IgD-negative memory B cell (primary cell): ENCODE measurements around the gene CARD6. TPM values are rescaled to one million over a fixed set of nuclear protein-coding genes. Genes with fewer than 3 reads are reported as not detected.
"Not testable (repeated sequence)": the region's sequence is repeated elsewhere in the genome, so short reads cannot be mapped to it uniquely, and the experiment has no call there.

Source experiments
- H3K27ac Mint-ChIP-seq, 3 donors: one replicate each; pipeline ENCODE4 v1.8.0; 2020 to 2022; ENCODE audit warnings: mild to moderate bottlenecking in 3 of 3, mixed read lengths in 3 of 3, moderate library complexity in 1 of 3
- H3K27me3 Mint-ChIP-seq: one replicate; pipeline ENCODE4 v1.8.0; 2021; ENCODE audit warnings: mixed read lengths
- H3K36me3 Mint-ChIP-seq: one replicate; pipeline ENCODE4 v1.8.0; 2020; ENCODE audit warnings: mild to moderate bottlenecking, mixed read lengths
- H3K4me1 Mint-ChIP-seq, 3 donors: one replicate each; pipeline ENCODE4 v1.8.0; 2020 to 2022; ENCODE audit warnings: mixed read lengths in 3 of 3, mild to moderate bottlenecking in 1 of 3
- H3K4me3 Mint-ChIP-seq, 4 donors: one replicate each; pipeline ENCODE4 v1.8.0; 2020 to 2022; ENCODE audit warnings: mild to moderate bottlenecking in 4 of 4, mixed read lengths in 4 of 4, moderate library complexity in 3 of 4
- H3K9me3 Mint-ChIP-seq, 3 donors: one replicate each; pipeline ENCODE4 v1.8.0; 2020 to 2021; ENCODE audit warnings: mixed read lengths in 3 of 3, mild to moderate bottlenecking in 1 of 3
- polyA plus RNA-seq: library from polyadenylated mRNA; unstranded; fragments of 300-500 nt; fragmentation: Illumina TruSeq; gene quantifications from one replicate; pipeline ENCODE4 v1.2.3, GENCODE V29; 2021

The CARD6 gene
- polyA plus RNA-seq, 1 donor from 2014 or later, result 0.93 TPM

DNA sequence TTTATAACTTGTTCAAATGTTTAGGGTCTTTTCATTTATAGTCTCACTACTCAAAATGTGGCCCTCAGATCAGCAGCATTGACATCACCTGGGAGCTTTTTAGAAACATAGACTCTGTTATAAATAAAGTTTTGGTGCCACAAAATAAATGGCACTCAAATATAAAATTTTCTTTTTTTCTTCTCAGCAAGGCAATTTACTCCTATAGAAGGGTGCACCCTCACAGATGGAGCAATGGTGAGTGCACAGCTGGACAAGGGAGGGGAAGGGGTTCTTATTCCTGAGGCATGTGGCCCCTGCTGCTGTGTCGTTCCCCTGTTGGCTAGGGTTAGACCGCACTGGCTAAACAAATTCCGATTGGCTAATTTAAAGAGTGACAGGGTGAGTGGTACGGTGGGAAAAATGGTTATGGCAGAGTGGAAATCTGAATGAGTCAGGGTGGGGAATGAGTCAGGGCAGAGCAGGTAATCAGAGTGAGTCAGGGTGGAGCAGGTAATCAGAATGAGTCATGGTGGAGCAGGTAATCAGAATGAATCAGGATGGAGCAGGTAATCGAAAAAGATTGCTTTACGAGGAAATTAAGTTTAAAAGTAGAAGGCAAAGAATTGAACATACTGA lies 36.3 kb downstream of the CARD6 start:
- no peak overlapping the region for H3K4me3 Mint-ChIP-seq
- peaks cover 3 to 10% (median 4%) of the 10 kb centered on the region in 3 donors for H3K9me3 Mint-ChIP-seq
- no peaks in the 10 kb centered on the region for H3K36me3 Mint-ChIP-seq
- peaks cover 0 to 2% (median 0%) of the 10 kb centered on the region in 3 donors for H3K4me1 Mint-ChIP-seq
- peaks cover 5% of the 10 kb centered on the region for H3K27me3 Mint-ChIP-seq
- no peak overlapping the region for H3K27ac Mint-ChIP-seq

DNA sequence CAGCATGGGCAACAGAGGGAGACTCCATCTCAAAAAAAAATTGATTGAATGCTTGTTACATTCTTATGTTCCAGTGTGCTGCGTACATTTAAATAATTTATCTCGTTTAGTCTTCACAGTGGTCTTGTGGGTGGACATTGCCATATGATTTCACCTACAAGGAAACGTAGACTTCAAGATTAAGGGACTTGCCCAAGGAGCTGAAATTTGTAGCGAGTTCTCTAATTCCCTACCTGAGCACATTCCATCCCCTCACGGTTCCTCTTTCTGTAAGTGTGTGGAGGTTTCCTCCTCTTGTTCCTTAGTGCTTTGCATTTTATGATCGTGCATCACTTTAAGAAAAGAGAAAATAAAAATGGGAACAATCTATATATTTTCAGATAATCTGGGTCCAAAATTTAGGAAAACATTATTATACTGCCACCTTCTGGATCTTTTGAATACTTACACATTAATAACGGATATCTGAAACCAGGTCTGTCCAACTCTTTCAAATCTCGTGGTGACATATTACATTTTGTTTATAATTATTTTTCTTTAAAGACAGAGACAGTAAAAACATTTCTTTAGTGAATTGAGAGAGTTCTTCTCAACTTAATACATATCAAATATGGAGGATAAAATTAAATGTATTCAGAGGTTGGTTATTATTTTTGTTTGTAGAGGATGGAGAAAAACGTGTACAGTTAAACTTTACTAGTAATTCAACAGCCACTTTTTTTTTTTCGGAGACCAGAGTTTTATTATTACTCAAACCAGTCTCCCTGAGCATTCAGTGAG lies 38.2 kb downstream of the CARD6 start:
- H3K27ac Mint-ChIP-seq, result no peak overlapping the region
- peaks cover 0 to 2% (median 0%) of the 10 kb centered on the region in 3 donors for H3K4me1 Mint-ChIP-seq
- no peaks in the 10 kb centered on the region for H3K36me3 Mint-ChIP-seq

DNA sequence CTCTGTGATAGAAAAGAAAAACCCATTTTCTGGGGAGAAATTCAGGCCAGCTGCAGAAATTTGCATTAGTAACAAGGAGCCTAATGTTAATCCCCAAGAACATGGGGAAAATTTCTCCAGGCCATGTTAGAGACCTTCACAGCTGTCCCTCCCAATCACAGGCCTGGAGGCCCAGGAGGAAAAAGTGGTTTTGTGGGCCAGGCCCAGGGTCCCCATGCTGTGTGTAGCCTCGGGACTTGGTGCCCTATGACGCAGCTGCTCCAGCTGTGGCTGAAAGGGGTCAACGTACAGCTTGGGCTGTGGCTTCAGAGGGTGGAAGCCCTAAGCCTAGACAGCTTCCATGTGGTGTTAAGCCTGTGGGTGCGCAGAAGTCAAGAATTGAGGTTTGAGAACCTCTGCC lies 41.1 kb downstream of the CARD6 start:
- H3K27ac Mint-ChIP-seq, result no peak overlapping the region
- H3K36me3 Mint-ChIP-seq, result no peaks in the 10 kb centered on the region
- H3K4me3 Mint-ChIP-seq, result no peak overlapping the region
- H3K27me3 Mint-ChIP-seq, result peaks cover 8% of the 10 kb centered on the region
- H3K4me1 Mint-ChIP-seq, result peaks cover 0 to 2% (median 0%) of the 10 kb centered on the region in 3 donors
- H3K9me3 Mint-ChIP-seq, result peaks cover 3 to 5% (median 4%) of the 10 kb centered on the region in 3 donors

More for the DNA sequence above, 38.2 kb downstream of the CARD6 start:
- peaks cover 3 to 10% (median 4%) of the 10 kb centered on the region in 3 donors for H3K9me3 Mint-ChIP-seq
- peaks cover 5% of the 10 kb centered on the region for H3K27me3 Mint-ChIP-seq
- no peak overlapping the region for H3K4me3 Mint-ChIP-seq

DNA sequence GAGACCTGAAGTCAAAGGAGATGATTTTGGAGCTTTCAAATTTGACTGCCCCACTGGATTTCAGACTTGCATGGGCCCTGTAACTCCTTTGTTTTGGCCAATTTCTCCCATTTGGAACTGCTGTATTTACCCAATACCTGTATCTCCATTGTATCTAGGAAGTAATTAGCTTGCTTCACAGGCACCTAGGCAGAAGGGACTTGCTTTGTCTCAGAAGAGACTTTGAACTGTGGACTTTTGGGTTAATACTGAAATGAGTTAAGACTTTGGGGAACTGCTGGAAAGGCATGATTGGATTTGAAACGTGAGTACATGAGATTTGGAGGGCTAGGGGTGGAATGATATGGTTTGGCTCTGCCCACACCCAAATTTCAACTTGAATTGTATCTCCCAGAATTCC lies 41.9 kb downstream of the CARD6 start:
- not testable (repeated sequence) for H3K36me3 Mint-ChIP-seq, H3K27me3 Mint-ChIP-seq, H3K4me1 Mint-ChIP-seq, H3K4me3 Mint-ChIP-seq, H3K9me3 Mint-ChIP-seq, H3K27ac Mint-ChIP-seq

DNA sequence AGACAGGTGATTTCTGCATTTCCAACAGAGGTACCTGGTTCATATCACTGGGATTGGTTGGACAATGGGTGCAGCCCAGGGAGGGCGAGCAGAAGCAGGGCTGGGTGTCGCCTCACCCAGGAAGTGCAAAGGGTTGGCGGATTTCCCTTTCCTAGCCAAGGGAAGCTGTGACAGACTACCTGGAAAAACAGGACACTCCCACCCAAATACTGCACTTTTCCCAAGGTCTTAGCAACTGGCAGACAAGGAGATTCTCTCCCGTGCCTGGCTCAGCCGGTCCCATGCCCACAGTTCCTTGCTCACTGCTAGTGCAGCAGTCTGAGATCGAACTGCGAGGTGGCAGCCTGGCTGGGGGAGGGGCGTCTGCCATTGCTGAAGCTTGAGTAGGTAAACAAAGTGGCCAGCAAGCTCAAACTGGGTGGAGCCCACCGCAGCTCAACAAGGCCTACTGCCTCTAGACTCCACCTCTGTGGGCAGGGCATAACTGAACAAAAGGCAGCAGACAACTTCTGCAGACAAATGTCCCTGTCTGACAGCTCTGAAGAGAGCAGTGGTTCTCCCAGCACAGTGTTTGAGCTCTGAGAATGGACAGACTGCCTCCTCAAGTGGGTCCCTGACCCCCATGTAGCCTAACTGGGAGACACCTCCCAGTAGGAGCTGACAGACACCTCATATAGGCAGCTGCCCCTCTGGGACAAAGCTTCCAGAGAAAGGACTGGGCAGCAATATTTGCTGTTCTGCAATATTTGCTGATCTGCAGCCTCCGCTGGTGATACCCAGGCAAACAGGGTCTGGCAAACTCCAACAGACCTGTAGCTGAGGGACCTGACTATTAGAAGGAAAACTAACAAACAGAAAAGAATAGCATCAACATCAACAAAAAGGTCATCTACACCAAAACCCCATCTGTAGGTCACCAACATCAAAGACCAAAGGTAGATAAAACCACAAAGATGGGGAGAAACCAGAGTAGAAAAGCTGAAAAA lies 54.6 kb downstream of the CARD6 start:
- not testable (repeated sequence) for H3K27me3 Mint-ChIP-seq, H3K9me3 Mint-ChIP-seq, H3K27ac Mint-ChIP-seq, H3K4me1 Mint-ChIP-seq, H3K36me3 Mint-ChIP-seq, H3K4me3 Mint-ChIP-seq

DNA sequence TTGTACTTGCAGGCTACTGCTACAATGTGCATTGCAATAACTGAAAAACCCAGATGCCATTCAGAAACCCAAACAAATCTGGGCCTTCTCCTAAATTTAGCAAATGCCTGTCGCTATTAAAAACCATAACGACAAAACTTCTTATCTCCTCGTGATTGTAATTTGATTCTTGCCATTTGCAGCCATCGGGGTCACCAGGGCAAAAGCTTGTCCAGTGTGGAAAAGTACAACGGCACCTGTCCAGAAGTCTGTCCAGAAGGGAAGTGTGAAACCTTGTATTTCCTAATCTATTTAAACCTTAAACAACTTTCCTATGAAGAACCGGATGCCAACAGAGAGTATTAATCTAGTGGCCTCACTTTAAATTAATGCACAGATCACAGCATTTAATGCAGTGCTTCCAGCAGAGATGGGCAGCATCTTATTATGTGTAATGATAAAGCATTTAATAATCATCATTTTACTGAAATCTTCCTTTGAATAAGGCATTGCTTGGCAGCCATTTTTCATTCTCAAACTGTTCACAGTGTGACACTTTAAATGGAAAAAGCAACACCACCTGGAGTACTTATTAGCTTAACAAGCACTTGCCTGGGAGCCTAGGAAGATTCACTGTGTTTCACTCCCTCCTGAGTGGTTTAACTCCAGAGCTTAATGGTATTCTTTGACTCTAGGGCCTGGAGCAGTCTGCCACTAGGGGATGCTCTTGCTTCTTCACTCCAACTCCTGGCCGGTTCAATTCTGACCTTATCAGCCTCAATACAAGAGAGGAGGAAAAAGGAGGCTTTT lies 63.2 kb downstream of the CARD6 start:
- peaks cover 0 to 1% (median 0%) of the 10 kb centered on the region in 3 donors for H3K9me3 Mint-ChIP-seq
- H3K27me3 Mint-ChIP-seq, result peaks cover 3% of the 10 kb centered on the region
- H3K4me3 Mint-ChIP-seq, result no peak overlapping the region
- H3K36me3 Mint-ChIP-seq, result no peaks in the 10 kb centered on the region
- no peak overlapping the region for H3K27ac Mint-ChIP-seq
- H3K4me1 Mint-ChIP-seq, result peaks cover 0 to 3% (median 0%) of the 10 kb centered on the region in 3 donors

DNA sequence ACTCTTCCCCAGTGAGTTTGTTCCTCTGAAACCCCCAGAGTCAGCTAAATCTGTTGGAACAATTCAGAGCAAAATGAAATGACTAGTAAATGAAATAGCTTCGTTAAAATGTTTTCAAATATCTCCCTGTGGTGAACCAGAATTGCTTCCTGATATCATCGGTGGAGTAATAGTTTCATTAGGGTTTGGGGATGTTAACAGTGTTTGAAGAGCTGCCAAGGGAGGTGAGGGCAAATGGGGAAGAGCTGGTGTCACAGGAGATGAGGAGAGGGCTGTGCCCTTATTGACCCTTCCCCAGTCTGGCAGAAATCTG lies 63.8 kb downstream of the CARD6 start:
- no peak overlapping the region for H3K27ac Mint-ChIP-seq
- no peaks in the 10 kb centered on the region for H3K36me3 Mint-ChIP-seq
- peaks cover 0 to 3% (median 0%) of the 10 kb centered on the region in 3 donors for H3K4me1 Mint-ChIP-seq
- H3K4me3 Mint-ChIP-seq, result no peak overlapping the region
- peaks cover 5% of the 10 kb centered on the region for H3K27me3 Mint-ChIP-seq
- no peaks in the 10 kb centered on the region for H3K9me3 Mint-ChIP-seq

DNA sequence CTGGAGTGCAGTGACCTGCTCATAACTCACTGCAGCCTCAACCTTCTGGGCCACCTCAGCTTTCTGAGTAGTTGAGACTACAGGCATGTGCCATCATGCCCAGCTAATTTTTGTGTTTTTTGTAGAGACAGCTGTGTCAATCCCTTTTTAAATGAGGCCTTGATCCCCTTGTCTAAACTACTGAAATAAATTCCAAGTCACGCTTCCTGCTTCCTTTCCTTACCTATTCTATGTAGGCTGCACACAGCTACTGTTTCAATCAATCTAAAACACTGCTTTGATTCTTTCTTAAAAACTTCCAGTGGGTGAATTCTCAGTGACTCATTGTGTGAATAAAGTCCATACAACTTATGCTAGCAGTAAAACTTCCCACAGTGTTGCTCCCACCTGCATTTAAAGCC lies 65.2 kb downstream of the CARD6 start:
- Mint-ChIP-seq H3K36me3 (no peaks in the 10 kb centered on the region), H3K9me3 (no peaks in the 10 kb centered on the region), H3K4me1 (peaks cover 0 to 2% (median 0%) of the 10 kb centered on the region in 3 donors), H3K4me3 (no peak overlapping the region), H3K27me3 (peaks cover 5% of the 10 kb centered on the region), H3K27ac (no peak overlapping the region)

DNA sequence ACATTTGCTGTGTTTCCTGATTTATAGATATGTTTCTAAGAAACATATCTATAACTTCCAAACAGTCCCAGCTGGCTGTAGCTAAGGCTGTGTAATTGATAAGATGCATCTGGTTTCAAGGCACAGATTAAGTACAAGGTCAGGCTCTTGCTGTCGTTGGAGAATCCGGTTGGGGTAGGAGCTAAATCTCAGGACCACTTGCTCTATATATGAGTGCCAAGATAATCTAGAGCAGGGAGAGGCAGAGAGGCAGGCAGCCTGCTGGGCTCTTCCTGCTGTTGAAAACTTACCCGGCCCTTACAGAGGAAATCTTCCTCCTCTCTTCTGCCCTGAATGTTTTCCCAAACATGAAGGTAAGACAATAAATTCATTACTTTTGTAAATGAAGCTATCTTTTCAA lies 68.1 kb downstream of the CARD6 start, which contains the start of gene C7:
TSS of gene C7 (plus strand) at position 234 of the 400 bp plus-strand sequence. CDS start at position 348, 114 bp downstream.
- peaks cover 8% of the 10 kb centered on the region for H3K27me3 Mint-ChIP-seq
- no peak within 1 kb of the TSS for H3K27ac Mint-ChIP-seq
- no peak within 1 kb of the TSS for H3K4me3 Mint-ChIP-seq
- peaks cover 0 to 2% (median 0%) of the 10 kb centered on the region in 3 donors for H3K4me1 Mint-ChIP-seq
- H3K36me3 Mint-ChIP-seq, result no peaks in the 10 kb centered on the region
- H3K9me3 Mint-ChIP-seq, result no peaks in the 10 kb centered on the region

DNA sequence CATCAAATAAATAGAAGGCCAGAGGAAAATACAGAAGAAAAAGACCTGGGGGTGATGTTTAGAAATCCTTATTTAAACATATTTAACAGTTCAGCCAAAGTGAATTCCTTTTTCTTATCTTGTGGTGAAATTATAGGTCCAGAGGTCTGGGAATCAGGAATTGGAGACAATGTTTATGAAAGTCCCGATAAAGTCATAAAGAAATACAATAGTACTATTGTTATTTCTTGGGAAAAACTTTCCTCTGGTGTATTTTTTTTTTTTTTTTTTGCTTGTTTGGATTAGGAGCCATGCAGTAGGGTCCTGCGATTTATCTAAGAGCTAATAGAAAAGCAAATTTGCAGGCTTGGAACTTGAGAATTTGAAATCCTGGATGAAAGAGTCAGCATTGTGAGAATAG lies 68.6 kb downstream of the CARD6 start:
- H3K4me3 Mint-ChIP-seq, result no peak overlapping the region
- H3K9me3 Mint-ChIP-seq, result no peaks in the 10 kb centered on the region
- H3K27me3 Mint-ChIP-seq, result peaks cover 9% of the 10 kb centered on the region
- no peak overlapping the region for H3K27ac Mint-ChIP-seq
- no peaks in the 10 kb centered on the region for H3K36me3 Mint-ChIP-seq
- H3K4me1 Mint-ChIP-seq, result peaks cover 0 to 2% (median 0%) of the 10 kb centered on the region in 3 donors

Other genes with a start within 250 kb of the CARD6 start
- 24.9 TPM for gene PTGER4, start 161.5 kb upstream of the CARD6 start, polyA plus RNA-seq
- gene TTC33, start 85.4 kb upstream of the CARD6 start, polyA plus RNA-seq, result 14.5 TPM
- 35.7 TPM for gene PRKAA1, start 43.0 kb upstream of the CARD6 start, polyA plus RNA-seq
- gene RPL37, start 6.1 kb upstream of the CARD6 start, polyA plus RNA-seq, result 2,785 TPM
- gene C7, start 68.1 kb downstream of the CARD6 start, polyA plus RNA-seq, result not detected
- gene MROH2B, start 230.0 kb downstream of the CARD6 start, polyA plus RNA-seq, result not detected